H1 (cell line): Measurements from ENCODE around the gene NOC2L. TPM values are rescaled to one million over a fixed set of nuclear protein-coding genes. Genes with fewer than 3 reads are reported as not detected.

Source experiments
- CTCF ChIA-PET: fragments of 300-600 bp; sonication (Branson Sonifier 250); formaldehyde crosslinking; loops from one replicate; lab custom pipeline; 2021; ENCODE audit not compliant: partially characterized antibody; lab: Charles Lee
- POLR2A ChIA-PET: fragments of 300-600 bp; sonication (Branson Sonifier 250); formaldehyde crosslinking; loops from one replicate; lab custom pipeline; 2021; ENCODE audit warnings: inconsistent platforms; ENCODE audit not compliant: partially characterized antibody; lab: Charles Lee
- DNase-seq, 2 experiments: peaks; one replicate each; pipeline versions ENCODE4 v3.0.0 to v3.0.0-alpha.2; 2010 to 2022; ENCODE audit warnings: low spot score in 2 of 2, low read depth in 1 of 2, mixed read lengths in 1 of 2
- FAIRE-seq: peaks from 2 replicates; lab custom pipeline; 2011; peaks lifted over from hg19 to GRCh38; lab: Jason Lieb, UNC
- H2AFZ ChIP-seq: 2 replicates; pipeline ENCODE4 v1.8.1; 2012; ENCODE audit warnings: low read length, inconsistent platforms
- H2AK5ac ChIP-seq: 2 replicates; pipeline ENCODE4 v1.6.1; 2013; ENCODE audit warnings: low read depth, low read length
- H2BK120ac ChIP-seq: replicated peaks from 2 replicates; pipeline ENCODE3; 2013; ENCODE audit warnings: low read depth, low read length, inconsistent platforms
- H2BK12ac ChIP-seq: 2 replicates; pipeline ENCODE4 v1.6.1; 2013; ENCODE audit warnings: low read depth, low read length
- H2BK15ac ChIP-seq: 2 replicates; pipeline ENCODE4 v1.6.1; 2013; ENCODE audit warnings: low read length
- H2BK20ac ChIP-seq: 2 replicates; pipeline ENCODE4 v1.6.1; 2013; ENCODE audit warnings: low read length
- H2BK5ac ChIP-seq: 2 replicates; pipeline ENCODE4 v1.6.1; 2013; ENCODE audit warnings: low read depth, low read length
- H3K14ac ChIP-seq: 2 replicates; pipeline ENCODE4 v1.6.1; 2013; ENCODE audit warnings: inconsistent platforms; ENCODE audit not compliant: insufficient read length
- H3K18ac ChIP-seq: 2 replicates; pipeline ENCODE4 v1.6.1; 2013; ENCODE audit warnings: low read length; ENCODE audit errors: extremely low read depth
- H3K23ac ChIP-seq: 2 replicates; pipeline ENCODE4 v1.6.1; 2013; ENCODE audit warnings: inconsistent platforms; ENCODE audit not compliant: insufficient read length
- H3K23me2 ChIP-seq: 2 replicates; pipeline ENCODE4 v1.6.1; 2013; ENCODE audit warnings: low read depth, low read length
- H3K27ac ChIP-seq: 2 replicates; pipeline ENCODE4 v1.6.1; 2011; ENCODE audit warnings: low read depth, low read length, inconsistent platforms
- H3K27me3 ChIP-seq, 4 experiments: replicated peaks in 1 of 4; 1 replicate in 1 of 4; 2 replicates in 3 of 4; pipeline versions ENCODE4 v1.6.1 to v1.8.1; 2011 to 2013; ENCODE audit warnings: low read length in 3 of 4, mild to moderate bottlenecking in 3 of 4, inconsistent platforms in 2 of 4, mixed read lengths in 2 of 4, moderate library complexity in 1 of 4; ENCODE audit not compliant: control insufficient read depth in 3 of 4, insufficient read depth in 3 of 4; ENCODE audit errors: extremely low read depth in 1 of 4
- H3K36me3 ChIP-seq, 4 experiments: 2 replicates each; pipeline versions ENCODE4 v1.6.1 to v1.8.1; 2011 to 2013; ENCODE audit warnings: mild to moderate bottlenecking in 4 of 4, low read length in 3 of 4, moderate library complexity in 2 of 4, control low read depth in 1 of 4, inconsistent platforms in 1 of 4; ENCODE audit not compliant: insufficient read depth in 4 of 4, control insufficient read depth in 2 of 4
- H3K4ac ChIP-seq: replicated peaks from 2 replicates; pipeline ENCODE3; 2013; ENCODE audit warnings: low read length, low read depth, mixed read lengths, inconsistent platforms; ENCODE audit not compliant: insufficient read length
- H3K4me1 ChIP-seq, 4 experiments: replicated peaks in 1 of 4; 1 replicate in 1 of 4; 2 replicates in 3 of 4; pipeline versions ENCODE4 v1.6.1 to v1.8.1; 2011 to 2013; ENCODE audit warnings: low read length in 3 of 4, inconsistent platforms in 2 of 4, mixed read lengths in 1 of 4; ENCODE audit not compliant: insufficient read depth in 4 of 4, control insufficient read depth in 3 of 4
- H3K4me2 ChIP-seq, 2 experiments: 2 replicates each; pipeline versions ENCODE4 v1.6.1 to v1.8.1; 2011 to 2013; ENCODE audit warnings: low read depth in 2 of 2, low read length in 2 of 2, control low read depth in 1 of 2, inconsistent platforms in 1 of 2, mild to moderate bottlenecking in 1 of 2; ENCODE audit not compliant: insufficient read depth in 1 of 2
- H3K4me3 ChIP-seq, 4 experiments: fragments of 200-600, 300-600 bp in 1 of 4; sonication (generic), shearing (Covaris generic), sonication (Bioruptor Twin) in 1 of 4; 2 replicates each; pipeline versions ENCODE4 v1.5.1 to v1.8.1; 2011 to 2016; ENCODE audit warnings: low read length in 4 of 4, low read depth in 3 of 4, control low read depth in 2 of 4, inconsistent platforms in 2 of 4, mild to moderate bottlenecking in 2 of 4, mixed read lengths in 1 of 4, moderate library complexity in 1 of 4; ENCODE audit not compliant: insufficient read depth in 2 of 4; ENCODE audit errors: extremely low read depth in 1 of 4
- H3K56ac ChIP-seq: replicated peaks from 2 replicates; pipeline ENCODE3; 2013; ENCODE audit warnings: low read depth, mild to moderate bottlenecking, mixed read lengths, low read length, inconsistent platforms; ENCODE audit not compliant: insufficient read length
- H3K79me1 ChIP-seq: 2 replicates; pipeline ENCODE4 v1.6.1; 2013; ENCODE audit warnings: low read depth, low read length, control low read depth
- H3K79me2 ChIP-seq, 2 experiments: 2 replicates each; pipeline versions ENCODE4 v1.6.1 to v1.8.1; 2012 to 2013; ENCODE audit warnings: low read length in 2 of 2, mild to moderate bottlenecking in 2 of 2, inconsistent platforms in 1 of 2; ENCODE audit not compliant: insufficient read depth in 2 of 2, control insufficient read depth in 1 of 2
- H3K9ac ChIP-seq, 4 experiments: replicated peaks in 1 of 4; 1 replicate in 1 of 4; 2 replicates in 3 of 4; pipeline versions ENCODE4 v1.6.1 to v1.8.1; 2011 to 2013; ENCODE audit warnings: low read depth in 3 of 4, low read length in 3 of 4, control low read depth in 2 of 4, mild to moderate bottlenecking in 2 of 4, moderate library complexity in 2 of 4, inconsistent platforms in 1 of 4; ENCODE audit errors: extremely low read depth in 1 of 4
- H3K9me3 ChIP-seq, 2 experiments: 2 replicates each; pipeline versions ENCODE4 v1.6.1 to v1.8.1; 2012 to 2013; ENCODE audit warnings: mild to moderate bottlenecking in 2 of 2, moderate library complexity in 2 of 2, control low read depth in 1 of 2, inconsistent platforms in 1 of 2, low read depth in 1 of 2, low read length in 1 of 2, mixed read lengths in 1 of 2; ENCODE audit not compliant: insufficient read depth in 2 of 2
- H4K20me1 ChIP-seq, 2 experiments: replicated peaks in 1 of 2; 2 replicates each; pipeline versions ENCODE3 to v1.8.1; 2011 to 2013; ENCODE audit warnings: inconsistent platforms in 2 of 2, low read length in 2 of 2, mild to moderate bottlenecking in 1 of 2; ENCODE audit not compliant: insufficient read depth in 2 of 2, control insufficient read depth in 1 of 2
- H4K5ac ChIP-seq: 2 replicates; pipeline ENCODE4 v1.6.1; 2013; ENCODE audit warnings: low read length, low read depth, mixed read lengths, inconsistent platforms; ENCODE audit not compliant: insufficient read length
- H4K8ac ChIP-seq: 2 replicates; pipeline ENCODE4 v1.8.0; 2013; ENCODE audit warnings: mild to moderate bottlenecking, moderate library complexity, low read length, inconsistent platforms; ENCODE audit not compliant: insufficient read depth; ENCODE audit errors: extremely low read depth
- H4K91ac ChIP-seq: replicated peaks from 2 replicates; pipeline ENCODE3; 2013; ENCODE audit warnings: low read length, mixed read lengths, inconsistent platforms; ENCODE audit not compliant: insufficient read length
- CREB1 ChIP-seq: IDR thresholded peaks from 2 replicates; pipeline ENCODE4 v1.6.1; 2012; ENCODE audit warnings: inconsistent platforms
- EZH2 ChIP-seq: fragments of 200-600 bp; sonication (generic); IDR thresholded peaks from 2 replicates; pipeline ENCODE4 v1.7.1; 2012; ENCODE audit warnings: low read depth, mild to moderate bottlenecking, moderate library complexity, low read length, inconsistent platforms; ENCODE audit not compliant: severe bottlenecking
- JUND ChIP-seq: IDR thresholded peaks from 2 replicates; pipeline ENCODE4 v1.6.1; 2011; ENCODE audit warnings: mild to moderate bottlenecking, improper control_type of control experiment, low read length
- KDM1A ChIP-seq: fragments of 200-600, 300-600 bp; sonication (generic); IDR thresholded peaks from 2 replicates; pipeline ENCODE4 v1.7.1; 2016; ENCODE audit warnings: mild to moderate bottlenecking, low read length, borderline replicate concordance
- KDM5A ChIP-seq: fragments of 200-600 bp; IDR thresholded peaks from 2 replicates; pipeline ENCODE4 v1.7.1; 2012; ENCODE audit warnings: mild to moderate bottlenecking, low read length, inconsistent platforms, mixed read lengths
- MAFK ChIP-seq: IDR thresholded peaks from 2 replicates; pipeline ENCODE4 v1.6.1; 2012; ENCODE audit warnings: low read depth, mild to moderate bottlenecking, improper control_type of control experiment, low read length
- NANOG ChIP-seq: IDR thresholded peaks from 2 replicates; pipeline ENCODE4 v1.6.1; 2011; ENCODE audit warnings: low read length, low read depth, mild to moderate bottlenecking, inconsistent platforms; ENCODE audit not compliant: insufficient read depth, poor library complexity, severe bottlenecking
- POU5F1 ChIP-seq: IDR thresholded peaks from 2 replicates; pipeline ENCODE4 v1.6.1; 2011; ENCODE audit warnings: low read depth, mild to moderate bottlenecking, low read length, moderate library complexity
- RBBP5 ChIP-seq: IDR thresholded peaks from 2 replicates; pipeline ENCODE4 v1.7.1; 2012; ENCODE audit warnings: low read depth, mild to moderate bottlenecking, inconsistent platforms, low read length, moderate library complexity, borderline replicate concordance
- SIX5 ChIP-seq: IDR thresholded peaks from 2 replicates; pipeline ENCODE4 v1.6.1; 2011; ENCODE audit warnings: mild to moderate bottlenecking, low read depth, low read length
- WGBS, 2 experiments: shearing (Covaris generic) in 1 of 2; methylation state at CpG; one replicate each; pipeline versions ENCODE4 v1.1.6 to v1.1.7; 2013 to 2015; ENCODE audit warnings: low lambda C conversion rate in 2 of 2, mixed read lengths in 2 of 2, inconsistent platforms in 1 of 2, low coverage in 1 of 2, missing lambda C conversion rate in 1 of 2; ENCODE audit not compliant: insufficient replicate concordance in 2 of 2, insufficient coverage in 1 of 2, insufficient read length in 1 of 2; ENCODE audit errors: extremely low coverage in 1 of 2, missing lambda C conversion rate in 1 of 2; 5-methylcytosine and 5-hydroxymethylcytosine counted together
- polyA plus RNA-seq, 7 experiments: library from polyadenylated mRNA; depleted of rRNA in 3 of 7; stranded (reverse) in 5 of 7; unstranded in 2 of 7; fragments of >200 nt in 5 of 7; fragments of 200-250 nt in 2 of 7; gene quantifications; 1 replicate in 5 of 7; 2 replicates in 1 of 7; 4 replicates in 1 of 7; pipeline versions ENCODE4 v1.2.1 to v1.2.3, GENCODE V29; 2011 to 2013; ENCODE audit warnings: missing spikeins in 2 of 7, mixed read lengths in 2 of 7
- total RNA-seq: library from RNA; stranded (reverse); fragmentation: NEBNext Ultra II Directional; extraction: Animal tissue kit (Norgen Biotek cat#: 25700); gene quantifications from 2 replicates; pipeline ENCODE4 v1.2.1, GENCODE V29; 2021

Gene NOC2L
- total and polyA plus RNA-seq, 2 of the 8 experiments (the other 6 are each of a cell fraction or from before 2014, with no cell fraction given), result 74.7 to 130 TPM

DNA sequence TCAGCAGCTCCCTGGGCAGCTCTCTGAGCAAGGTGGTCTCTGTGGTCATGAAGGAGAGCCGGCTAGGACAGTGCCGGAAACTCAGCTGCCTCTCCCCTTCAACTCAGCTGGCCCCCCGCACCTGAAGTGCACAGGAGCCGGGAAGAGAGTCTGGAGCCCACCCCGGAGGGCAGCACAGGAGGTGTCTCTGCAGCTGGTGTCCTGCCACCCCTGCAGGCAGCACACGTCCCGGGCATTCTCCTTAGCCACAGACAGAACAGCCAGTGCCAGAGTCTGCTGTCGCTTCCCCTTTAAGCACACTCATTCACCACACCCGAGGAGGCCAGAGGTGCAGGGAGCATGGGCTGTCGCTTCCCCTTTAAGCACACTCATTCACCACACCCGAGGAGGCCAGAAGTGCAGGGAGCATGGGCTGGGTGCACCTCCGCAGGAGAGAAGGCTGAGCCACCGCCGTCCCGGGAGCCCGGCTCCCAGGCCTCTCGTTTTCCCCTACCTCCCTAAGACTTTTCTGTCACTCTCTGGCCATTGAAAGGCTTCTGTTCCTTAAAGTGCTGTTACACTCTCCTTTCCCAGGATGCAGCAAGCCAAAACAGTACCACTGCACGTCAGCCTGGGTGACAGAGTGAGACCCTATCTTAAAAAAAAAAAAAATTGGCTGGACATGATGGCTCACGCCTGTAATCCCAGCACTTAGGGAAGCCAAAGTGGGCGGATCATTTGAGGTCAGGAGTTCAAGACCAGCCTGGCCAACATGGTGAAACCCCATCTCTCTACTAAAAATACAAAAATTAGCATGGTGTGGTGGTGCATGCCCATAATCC is 52.2 kb downstream of the NOC2L start:
- Histone ChIP-seq H4K20me1 (peaks cover 3 to 9% of the 10 kb centered on the region in 2 experiments), H3K23ac (no peak overlapping the region), H3K27ac (no peak overlapping the region), H4K5ac (no peak overlapping the region), H3K27me3 (peaks cover 24 to 56% (median 44%) of the 10 kb centered on the region in 4 experiments), H3K79me2 (no peaks in the 10 kb centered on the region), H2AK5ac (no peak overlapping the region), H4K91ac (no peak overlapping the region), H2BK15ac (no peak overlapping the region), H2BK20ac (no peak overlapping the region), H3K9me3 (no peaks in the 10 kb centered on the region), H3K9ac (no peak overlapping the region), H3K79me1 (no peaks in the 10 kb centered on the region), H3K4me2 (no peak overlapping the region), H2BK12ac (no peak overlapping the region), H3K4me1 (peaks cover 0 to 5% (median 2%) of the 10 kb centered on the region in 4 experiments; a peak in 4 of 7 replicates), H3K36me3 (no peaks in the 10 kb centered on the region), H3K23me2 (peaks cover 2% of the 10 kb centered on the region; the same call in 1 of the 2 replicates), H2AFZ (no peak overlapping the region), H3K56ac (no peak overlapping the region), H3K4ac (no peak overlapping the region), H4K8ac (no peak overlapping the region), H2BK120ac (no peak overlapping the region), H3K4me3 (no peak overlapping the region), H3K14ac (no peak overlapping the region), H3K18ac (no peak overlapping the region), H2BK5ac (no peak overlapping the region)
- peak in 1 of 2 experiments; percentile 46 for DNase-seq
- ChIA-PET POLR2A (interaction anchor here (0.8 to 1.4 kb wide), 5 partner anchors 11 to 128 kb away, joined by 3 to 4 read pairs (median 3); no protein-coding TSS in a partner anchor), CTCF (interaction anchor here (0.6 to 4.1 kb wide), 11 partner anchors 9 to 74 kb away, joined by 3 to 20 read pairs (median 5); partner anchors contain the start of gene SAMD11)
- FAIRE-seq, result no peak
- 81% methylated on average over 20 of the region's 20 CpGs; no CpG with 5 or more reads in 1 of the 2 experiments for WGBS, 2 experiments
- TF ChIP-seq SIX5 (no peak), EZH2 (no peak), NANOG (no peak), JUND (no peak), RBBP5 (no peak), MAFK (no peak), KDM5A (no peak), POU5F1 (no peak), KDM1A (no peak), CREB1 (no peak)
